SK-N-SH (cell line): ENCODE data around the gene CCDC69. TPM values are rescaled to one million over a fixed set of nuclear protein-coding genes. Genes with fewer than 3 reads are reported as not detected.
A peak's percentile ranks its signal among the peaks of the same experiment; 100 is the strongest.

ENCODE experiments used
- CTCF ChIA-PET: fragments of 300-600, 350-600 bp; formaldehyde crosslinking; extraction: SDS; loops from one replicate; lab custom pipeline; 2021; lab: Yijun Ruan, JAX
- POLR2A ChIA-PET: fragments of 350-600 bp; sonication (Branson Sonifier 250); formaldehyde crosslinking; extraction: SDS; loops from one replicate; lab custom pipeline; 2020; ENCODE audit warnings: antibody characterized with exemption, inconsistent platforms; lab: Yijun Ruan, JAX
- DNase-seq: peaks from one replicate; pipeline ENCODE4 v3.0.0; 2012
- H2AFZ ChIP-seq: fragments of 200-600 bp; sonication (generic); 2 replicates; pipeline ENCODE4 v1.8.1; 2016; ENCODE audit warnings: antibody characterized with exemption, mild to moderate bottlenecking, low read depth
- H3F3A ChIP-seq: fragments of 200-600 bp; sonication (generic); replicated peaks from 2 replicates; pipeline ENCODE3; 2016; ENCODE audit warnings: antibody characterized with exemption, mild to moderate bottlenecking; ENCODE audit not compliant: insufficient read depth
- H3K27ac ChIP-seq, 2 experiments: fragments of 200-500 bp in 1 of 2; fragments of 200-600 bp in 1 of 2; sonication (Bioruptor generic) in 1 of 2; sonication (generic), shearing (Covaris generic) in 1 of 2; 2 replicates each; pipeline versions ENCODE4 v1.5.1 to v1.6.1; 2014 to 2016; ENCODE audit warnings: low read depth in 2 of 2, inconsistent platforms in 1 of 2, low read length in 1 of 2, mild to moderate bottlenecking in 1 of 2, mixed read lengths in 1 of 2
- H3K27me3 ChIP-seq: fragments of 200-600 bp; sonication (generic), shearing (Covaris generic); 2 replicates; pipeline ENCODE4 v1.6.1; 2016; ENCODE audit warnings: mixed run types; ENCODE audit not compliant: insufficient read depth
- H3K36me3 ChIP-seq, 2 experiments: fragments of 200-500 bp in 1 of 2; fragments of 200-600 bp in 1 of 2; sonication (Bioruptor generic) in 1 of 2; sonication (generic) in 1 of 2; replicated peaks in 1 of 2; 2 replicates each; pipeline versions ENCODE3 to v1.5.1; 2014 to 2016; ENCODE audit warnings: low read length in 1 of 2, mild to moderate bottlenecking in 1 of 2; ENCODE audit not compliant: insufficient read depth in 2 of 2, control insufficient read depth in 1 of 2
- H3K4me1 ChIP-seq, 2 experiments: fragments of 200-500 bp in 1 of 2; fragments of 200-600 bp in 1 of 2; sonication (Bioruptor generic) in 1 of 2; sonication (generic), shearing (Covaris generic) in 1 of 2; 2 replicates each; pipeline versions ENCODE4 v1.5.1 to v1.6.1; 2014 to 2016; ENCODE audit warnings: low read depth in 1 of 2, low read length in 1 of 2, mixed run types in 1 of 2; ENCODE audit not compliant: insufficient read depth in 2 of 2, control insufficient read depth in 1 of 2
- H3K4me2 ChIP-seq: fragments of 200-600 bp; sonication (generic), shearing (Covaris generic); 2 replicates; pipeline ENCODE4 v1.6.1; 2017; ENCODE audit warnings: mixed run types
- H3K4me3 ChIP-seq, 2 experiments: fragments of 200-500 bp in 1 of 2; fragments of 200-600 bp in 1 of 2; sonication (Bioruptor generic) in 1 of 2; sonication (generic), shearing (Covaris generic) in 1 of 2; 2 replicates each; pipeline versions ENCODE4 v1.5.1 to v1.8.1; 2014 to 2016; ENCODE audit warnings: low read depth in 2 of 2, inconsistent platforms in 1 of 2, low read length in 1 of 2, mild to moderate bottlenecking in 1 of 2, mixed read lengths in 1 of 2, moderate library complexity in 1 of 2
- H3K79me2 ChIP-seq: fragments of 200-600 bp; sonication (generic); 2 replicates; pipeline ENCODE4 v1.8.1; 2017; ENCODE audit warnings: mild to moderate bottlenecking; ENCODE audit not compliant: insufficient read depth
- H3K9ac ChIP-seq: fragments of 200-600 bp; sonication (generic); 2 replicates; pipeline ENCODE4 v1.6.1; 2017; ENCODE audit warnings: mixed run types
- H3K9me2 ChIP-seq: fragments of 200-600 bp; sonication (generic); 2 replicates; pipeline ENCODE4 v1.6.1; 2017; ENCODE audit warnings: mixed run types
- H3K9me3 ChIP-seq: fragments of 200-600 bp; sonication (generic); 2 replicates; pipeline ENCODE4 v1.6.1; 2017; ENCODE audit warnings: mixed run types, mild to moderate bottlenecking, moderate library complexity
- H4K20me1 ChIP-seq: fragments of 200-600 bp; sonication (generic); 2 replicates; pipeline ENCODE4 v1.6.1; 2017; ENCODE audit warnings: mild to moderate bottlenecking, mixed run types; ENCODE audit not compliant: insufficient read depth
- EP300 ChIP-seq, 2 experiments: IDR thresholded peaks; 2 replicates each; pipeline versions ENCODE4 v1.4.0 to v1.6.1; 2012; ENCODE audit warnings: borderline replicate concordance in 1 of 2, low read depth in 1 of 2, low read length in 1 of 2
- FOSL2 ChIP-seq: IDR thresholded peaks from 2 replicates; pipeline ENCODE4 v1.4.0; 2012; ENCODE audit warnings: low read depth, mild to moderate bottlenecking, moderate library complexity, borderline replicate concordance
- FOXJ3 ChIP-seq: sonication (generic); formaldehyde crosslinking; IDR thresholded peaks from 2 replicates; pipeline ENCODE4 v1.5.1; 2020; ENCODE audit warnings: mild to moderate bottlenecking, missing genetic modification reagents
- GABPA ChIP-seq: IDR thresholded peaks from 2 replicates; pipeline ENCODE4 v1.4.0; 2012; ENCODE audit warnings: low read depth, mild to moderate bottlenecking
- GATA2 ChIP-seq: sonication (generic); formaldehyde crosslinking; IDR thresholded peaks from 2 replicates; pipeline ENCODE4 v1.5.0; 2020; ENCODE audit warnings: mild to moderate bottlenecking, missing genetic modification reagents
- IRF3 ChIP-seq: fragments of 150-350 bp; IDR thresholded peaks from 2 replicates; pipeline ENCODE4 v1.6.1; 2016; ENCODE audit warnings: mild to moderate bottlenecking, low read depth, low read length
- JUND ChIP-seq: IDR thresholded peaks from 2 replicates; pipeline ENCODE4 v1.4.0; 2012
- MEF2A ChIP-seq: IDR thresholded peaks from 2 replicates; pipeline ENCODE4 v1.4.0; 2012; ENCODE audit warnings: low read depth, borderline replicate concordance
- NFIC ChIP-seq: IDR thresholded peaks from 2 replicates; pipeline ENCODE4 v1.4.0; 2012; ENCODE audit warnings: borderline replicate concordance
- PBX3 ChIP-seq: IDR thresholded peaks from 2 replicates; pipeline ENCODE4; 2012
- RAD21 ChIP-seq: IDR thresholded peaks from 2 replicates; pipeline ENCODE4 v1.6.1; 2012; ENCODE audit warnings: mild to moderate bottlenecking, low read length
- REST ChIP-seq: IDR thresholded peaks from 2 replicates; pipeline ENCODE4 v1.6.1; 2012; ENCODE audit warnings: mild to moderate bottlenecking, low read depth, low read length, moderate library complexity
- RXRA ChIP-seq: IDR thresholded peaks from 2 replicates; pipeline ENCODE4 v1.4.0; 2012; ENCODE audit warnings: low read depth, mild to moderate bottlenecking, borderline replicate concordance
- SIN3A ChIP-seq: IDR thresholded peaks from 2 replicates; pipeline ENCODE4 v1.6.1; 2012; ENCODE audit warnings: low read depth, mild to moderate bottlenecking, low read length, moderate library complexity, borderline replicate concordance
- SMC3 ChIP-seq: IDR thresholded peaks from 2 replicates; pipeline ENCODE4 v1.6.1; 2012; ENCODE audit warnings: low read depth, low read length, improper control_type of control experiment
- TAF1 ChIP-seq: IDR thresholded peaks from 2 replicates; pipeline ENCODE4 v1.6.1; 2012; ENCODE audit warnings: low read depth, mild to moderate bottlenecking, low read length, moderate library complexity, borderline replicate concordance
- USF1 ChIP-seq: IDR thresholded peaks from 2 replicates; pipeline ENCODE4 v1.4.0; 2012; ENCODE audit warnings: low read depth, borderline replicate concordance
- YY1 ChIP-seq: IDR thresholded peaks from 2 replicates; pipeline ENCODE4 v1.4.0; 2012; ENCODE audit warnings: low read depth, mild to moderate bottlenecking
- WGBS: methylation state at CpG from one replicate; pipeline ENCODE4 v1.1.6; 2017; ENCODE audit warnings: low lambda C conversion rate; 5-methylcytosine and 5-hydroxymethylcytosine counted together
- polyA plus RNA-seq, 3 experiments: library from polyadenylated mRNA; depleted of rRNA; stranded (reverse); fragments of >200 nt; gene quantifications; 2 replicates each; pipeline ENCODE4 v1.2.3, GENCODE V29; 2012

Gene CCDC69
- polyA plus RNA-seq, 1 of the 3 experiments (the other 2 are of a cell fraction), result 0.38 TPM

- POLR2A ChIA-PET, result no interaction called here
Measured at GRCh38 chr5:151202381-151203139, 21.3 kb downstream of the CCDC69 start.

GRCh38 chr5:151200913-151201595, 22.8 kb downstream of the CCDC69 start:
- no peaks in the 10 kb centered on the region for H3K9me3 ChIP-seq
- CTCF ChIA-PET, result interaction anchor here (1.3 kb wide), 1 partner anchor 75 kb away, joined by 5 read pairs; no protein-coding TSS in a partner anchor
- TF ChIP-seq YY1, result no peak
- TF ChIP-seq SIN3A, result no peak
- TF ChIP-seq TAF1, result no peak
- TF ChIP-seq GATA2 (CRISPR knock-in tag), result no peak
- TF ChIP-seq SMC3, result no peak
- no peak for TF ChIP-seq PBX3
- no peak for TF ChIP-seq IRF3
- no peak for TF ChIP-seq MEF2A
- no peak for TF ChIP-seq NFIC
- no peak for TF ChIP-seq REST
- no peak for TF ChIP-seq GABPA
- no peak for TF ChIP-seq RAD21
- TF ChIP-seq FOSL2, result no peak
- TF ChIP-seq FOXJ3 (CRISPR knock-in tag), result no peak
- no peak for TF ChIP-seq RXRA
- no peak for TF ChIP-seq EP300 (IDR thresholded peaks at IDR 0.05; ENCODE audit: borderline replicate concordance in 1 of 2, low read depth in 1 of 2, low read length in 1 of 2)

More at GRCh38 chr5:151202381-151203139, 21.3 kb downstream of the CCDC69 start:
- CTCF ChIA-PET, result interaction anchor here (1.6 kb wide), 1 partner anchor 150 kb away, joined by 3 read pairs; no protein-coding TSS in a partner anchor
- 46% methylated on average over 5 of the region's 5 CpGs for WGBS
- H3K4me3 ChIP-seq, result no peak overlapping the region
- H3K27me3 ChIP-seq, result no peaks in the 10 kb centered on the region
- H3K79me2 ChIP-seq, result no peaks in the 10 kb centered on the region
- no peak overlapping the region for H3K9ac ChIP-seq
- H3K4me1 ChIP-seq, result no peaks in the 10 kb centered on the region
- H3K27ac ChIP-seq, result no peak overlapping the region
- H3F3A ChIP-seq, result no peaks in the 10 kb centered on the region
- no peak for DNase-seq
- H3K36me3 ChIP-seq, result no peaks in the 10 kb centered on the region
- no peaks in the 10 kb centered on the region for H4K20me1 ChIP-seq
- no peaks in the 10 kb centered on the region for H3K9me3 ChIP-seq
- H2AFZ ChIP-seq, result no peak overlapping the region
- H3K4me2 ChIP-seq, result no peak overlapping the region
- TF ChIP-seq TAF1, result no peak
- TF ChIP-seq FOSL2, result peak; percentile 61
- TF ChIP-seq JUND, result peak; percentile 19; the same call in 1 of the 2 replicates
- TF ChIP-seq NFIC, result no peak
- TF ChIP-seq USF1, result no peak
- no peak for TF ChIP-seq RAD21
- TF ChIP-seq, all 33 proteins: peak for 2
- H3K9me2 ChIP-seq, result no peaks in the 10 kb centered on the region

More at GRCh38 chr5:151200913-151201595, 22.8 kb downstream of the CCDC69 start:
- Histone ChIP-seq H3F3A (no peaks in the 10 kb centered on the region), H3K9me2 (no peaks in the 10 kb centered on the region), H3K4me3 (no peak overlapping the region), H3K4me1 (no peaks in the 10 kb centered on the region), H4K20me1 (no peaks in the 10 kb centered on the region), H3K36me3 (no peaks in the 10 kb centered on the region), H3K4me2 (no peak overlapping the region), H3K27me3 (no peaks in the 10 kb centered on the region), H3K9ac (no peak overlapping the region), H3K27ac (no peak overlapping the region), H2AFZ (no peak overlapping the region), H3K79me2 (no peaks in the 10 kb centered on the region)
- no peak for DNase-seq
- POLR2A ChIA-PET, result no interaction called here
- 58% methylated on average over 6 of the region's 6 CpGs for WGBS
